NCI-H2029 (cell line): ENCODE data around the gene DLX1.
A peak's percentile ranks its signal among the peaks of the same experiment; 100 is the strongest.
"Not testable (repeated sequence)": the region's sequence is repeated elsewhere in the genome, so short reads cannot be mapped to it uniquely, and the experiment has no call there.

Experiments
- DNase-seq: peaks from one replicate; lab custom pipeline; 2025; lab: John Stamatoyannopoulos, UW

DLX1 gene

GRCh38 chr2:172085460-172086159 lies at the start of gene DLX1:
Gene DLX1, plus strand, starts transcription at chr2:172085507. Its CDS starts 171 bp downstream, at chr2:172085678.
- DNase-seq, result peak; percentile 38

GRCh38 chr2:172038121-172038520 lies 47.2 kb upstream of the DLX1 start:
- no peak for DNase-seq

- no peak for DNase-seq
These were observed 46.7 kb upstream of the DLX1 start for GRCh38 chr2:172038604-172039003.

GRCh38 chr2:172039011-172039704 lies 46.1 kb upstream of the DLX1 start:
- DNase-seq, result no peak

- DNase-seq, result no peak
These were observed 45.0 kb upstream of the DLX1 start for GRCh38 chr2:172040311-172040710.

GRCh38 chr2:172046080-172046678 lies 39.1 kb upstream of the DLX1 start:
- no peak for DNase-seq

- no peak for DNase-seq
These were observed 38.3 kb upstream of the DLX1 start for GRCh38 chr2:172046866-172047565.

- DNase-seq, result no peak
These were observed 37.5 kb upstream of the DLX1 start for GRCh38 chr2:172047566-172048507.

- DNase-seq, result no peak
These were observed 36.5 kb upstream of the DLX1 start for GRCh38 chr2:172048508-172049503.

GRCh38 chr2:172049567-172050120 lies 35.7 kb upstream of the DLX1 start:
- DNase-seq, result no peak

- no peak for DNase-seq
These were observed 34.7 kb upstream of the DLX1 start for GRCh38 chr2:172050479-172051125.

GRCh38 chr2:172052000-172052983 lies 33.0 kb upstream of the DLX1 start:
- peak; percentile 71 for DNase-seq

GRCh38 chr2:172053486-172053885 lies 31.8 kb upstream of the DLX1 start:
- no peak for DNase-seq

- DNase-seq, result no peak
These were observed 29.0 kb upstream of the DLX1 start for GRCh38 chr2:172056293-172056692.

- no peak for DNase-seq
These were observed 26.6 kb upstream of the DLX1 start for GRCh38 chr2:172058660-172059059.

- not testable (repeated sequence) for DNase-seq
These were observed 25.2 kb upstream of the DLX1 start for GRCh38 chr2:172060118-172060517.

GRCh38 chr2:172062402-172063004 lies 22.8 kb upstream of the DLX1 start:
- no peak for DNase-seq

- DNase-seq, result no peak
These were observed 21.9 kb upstream of the DLX1 start for GRCh38 chr2:172063446-172063845.
